Activated CD8-positive, alpha-beta T cell treated with anti-CD3 and anti-CD28 coated beads, Interleukin-2, amount 10 ng/mL, durations not matched to agents 7 days and 5 days (primary cell): ENCODE results near the gene PAM. TPM values are rescaled to one million over a fixed set of nuclear protein-coding genes. Genes with fewer than 3 reads are reported as not detected.

ENCODE experiments used
- ATAC-seq: fragments of 150-1000 bp; cut with Tn5 transposase; one replicate; pipeline ENCODE4 v1.10.0; 2021; ENCODE audit warnings: moderate library complexity
- CTCF ChIA-PET: fragments of 350-600 bp; sonication (Branson Sonifier 250); formaldehyde crosslinking; loops from one replicate; lab custom pipeline; 2021; ENCODE audit warnings: antibody characterized with exemption; lab: Charles Lee
- POLR2A ChIA-PET: fragments of 350-600 bp; sonication (Branson Sonifier 250); formaldehyde crosslinking; loops from one replicate; lab custom pipeline; 2021; ENCODE audit warnings: antibody characterized with exemption; lab: Charles Lee
- DNase-seq: peaks from one replicate; pipeline ENCODE4 v3.0.0-alpha.2; 2020
- H3K27ac Mint-ChIP-seq: one replicate; pipeline ENCODE4 v1.8.0; 2021; ENCODE audit warnings: mild to moderate bottlenecking, mixed read lengths
- H3K27me3 Mint-ChIP-seq: one replicate; pipeline ENCODE4 v1.8.0; 2021; ENCODE audit warnings: low read depth, mixed read lengths
- H3K36me3 Mint-ChIP-seq: one replicate; pipeline ENCODE4 v1.8.0; 2021; ENCODE audit warnings: low read depth, mixed read lengths
- H3K4me1 Mint-ChIP-seq: one replicate; pipeline ENCODE4 v1.8.0; 2021; ENCODE audit warnings: low read depth, mixed read lengths
- H3K4me3 Mint-ChIP-seq: one replicate; pipeline ENCODE4 v1.8.0; 2021; ENCODE audit warnings: mild to moderate bottlenecking, mixed read lengths
- H3K9me3 Mint-ChIP-seq: one replicate; pipeline ENCODE4 v1.8.0; 2022; ENCODE audit warnings: mixed read lengths; ENCODE audit not compliant: insufficient read depth
- total RNA-seq, 2 experiments: library from RNA; stranded (reverse); gene quantifications; one replicate each; pipeline ENCODE4 v1.2.3, GENCODE V29; 2021

Gene PAM
- total RNA-seq, 2 experiments from 2014 or later, result 16.1 to 16.3 TPM

- CTCF ChIA-PET, result interaction anchor here (0.6 to 2.8 kb wide), 11 partner anchors 9 to 477 kb away, joined by 3 to 23 read pairs (median 4); partner anchors contain the start of gene MACIR
- H3K27ac Mint-ChIP-seq, result no peak overlapping the region
- H3K36me3 Mint-ChIP-seq, result peaks cover 2% of the 10 kb centered on the region
- H3K4me1 Mint-ChIP-seq, result peaks cover 20% of the 10 kb centered on the region
- ATAC-seq (no peak), DNase-seq (no peak)
- no peaks in the 10 kb centered on the region for H3K9me3 Mint-ChIP-seq
- H3K4me3 Mint-ChIP-seq, result no peak overlapping the region
- H3K27me3 Mint-ChIP-seq, result no peaks in the 10 kb centered on the region
- POLR2A ChIA-PET, result interaction anchor here (0.6 to 0.9 kb wide), 2 partner anchors 30 to 338 kb away, joined by 3 read pairs; partner anchors contain the start of genes GIN1 and PPIP5K2
These were observed 26.7 kb downstream of the PAM start for GRCh38 chr5:102781786-102782185.

- Mint-ChIP-seq H3K27me3 (no peaks in the 10 kb centered on the region), H3K36me3 (peaks cover 2% of the 10 kb centered on the region), H3K27ac (no peak overlapping the region), H3K4me3 (no peak overlapping the region), H3K4me1 (peaks cover 20% of the 10 kb centered on the region), H3K9me3 (no peaks in the 10 kb centered on the region)
- DNase-seq (no peak), ATAC-seq (no peak)
- CTCF ChIA-PET, result interaction anchor here (0.6 to 2.8 kb wide), 10 partner anchors 9 to 476 kb away, joined by 3 to 23 read pairs (median 4); partner anchors contain the start of gene MACIR
- POLR2A ChIA-PET, result interaction anchor here (0.6 to 0.9 kb wide), 2 partner anchors 30 to 337 kb away, joined by 3 read pairs; partner anchors contain the start of genes GIN1 and PPIP5K2
These were observed 27.2 kb downstream of the PAM start for GRCh38 chr5:102782217-102782872.

- H3K36me3 Mint-ChIP-seq, result no peaks in the 10 kb centered on the region
- H3K27ac Mint-ChIP-seq, result no peak overlapping the region
- ATAC-seq, result no peak
- H3K9me3 Mint-ChIP-seq, result no peaks in the 10 kb centered on the region
- CTCF ChIA-PET, result interaction anchor here (1.1 to 1.5 kb wide), 2 partner anchors 15 to 185 kb away, joined by 3 read pairs; no protein-coding TSS in a partner anchor
- H3K4me3 Mint-ChIP-seq, result no peak overlapping the region
- no peak for DNase-seq
- POLR2A ChIA-PET, result no interaction called here
- no peaks in the 10 kb centered on the region for H3K4me1 Mint-ChIP-seq
- no peaks in the 10 kb centered on the region for H3K27me3 Mint-ChIP-seq
These were observed 32.0 kb downstream of the PAM start for GRCh38 chr5:102787134-102787533.

- H3K27ac Mint-ChIP-seq, result no peak overlapping the region
- ATAC-seq (no peak), DNase-seq (no peak)
- POLR2A ChIA-PET, result no interaction called here
- CTCF ChIA-PET, result no interaction called here
- H3K4me1 Mint-ChIP-seq, result peaks cover 8% of the 10 kb centered on the region
- H3K36me3 Mint-ChIP-seq, result no peaks in the 10 kb centered on the region
- H3K9me3 Mint-ChIP-seq, result no peaks in the 10 kb centered on the region
- H3K4me3 Mint-ChIP-seq, result no peak overlapping the region
- no peaks in the 10 kb centered on the region for H3K27me3 Mint-ChIP-seq
These were observed 33.7 kb downstream of the PAM start for GRCh38 chr5:102788788-102789187.

- ChIA-PET POLR2A (no interaction called here), CTCF (interaction anchor here (1.1 kb wide), 1 partner anchor 9 kb away, joined by 4 read pairs; no protein-coding TSS in a partner anchor)
- H3K4me3 Mint-ChIP-seq, result no peak overlapping the region
- H3K36me3 Mint-ChIP-seq, result no peaks in the 10 kb centered on the region
- no peak for ATAC-seq
- no peaks in the 10 kb centered on the region for H3K9me3 Mint-ChIP-seq
- no peaks in the 10 kb centered on the region for H3K27me3 Mint-ChIP-seq
- no peak overlapping the region for H3K27ac Mint-ChIP-seq
- peaks cover 8% of the 10 kb centered on the region for H3K4me1 Mint-ChIP-seq
- no peak for DNase-seq
These were observed 34.4 kb downstream of the PAM start for GRCh38 chr5:102789469-102789868.

- CTCF ChIA-PET, result interaction anchor here (0.9 to 1.5 kb wide), 4 partner anchors 9 to 109 kb away, joined by 4 to 7 read pairs (median 4); no protein-coding TSS in a partner anchor
- H3K9me3 Mint-ChIP-seq, result no peaks in the 10 kb centered on the region
- H3K27ac Mint-ChIP-seq, result no peak overlapping the region
- H3K27me3 Mint-ChIP-seq, result no peaks in the 10 kb centered on the region
- H3K4me1 Mint-ChIP-seq, result peaks cover 8% of the 10 kb centered on the region
- no peak for ATAC-seq
- no peak overlapping the region for H3K4me3 Mint-ChIP-seq
- POLR2A ChIA-PET, result no interaction called here
- H3K36me3 Mint-ChIP-seq, result no peaks in the 10 kb centered on the region
- DNase-seq, result no peak
These were observed 35.6 kb downstream of the PAM start for GRCh38 chr5:102790748-102791147.

GRCh38 chr5:102792705-102793104 is 37.6 kb downstream of the PAM start:
- no peaks in the 10 kb centered on the region for H3K36me3 Mint-ChIP-seq
- DNase-seq (no peak), ATAC-seq (no peak)
- no peaks in the 10 kb centered on the region for H3K27me3 Mint-ChIP-seq
- ChIA-PET POLR2A (no interaction called here), CTCF (interaction anchor here (1.2 to 1.5 kb wide), 2 partner anchors 12 to 347 kb away, joined by 3 to 6 read pairs; no protein-coding TSS in a partner anchor)
- no peak overlapping the region for H3K4me3 Mint-ChIP-seq
- no peak overlapping the region for H3K27ac Mint-ChIP-seq
- H3K9me3 Mint-ChIP-seq, result no peaks in the 10 kb centered on the region
- H3K4me1 Mint-ChIP-seq, result peaks cover 11% of the 10 kb centered on the region

GRCh38 chr5:102794047-102794446 is 38.9 kb downstream of the PAM start:
- Mint-ChIP-seq H3K4me1 (peaks cover 14% of the 10 kb centered on the region), H3K9me3 (no peaks in the 10 kb centered on the region), H3K27me3 (no peaks in the 10 kb centered on the region), H3K4me3 (no peak overlapping the region), H3K27ac (no peak overlapping the region), H3K36me3 (no peaks in the 10 kb centered on the region)
- no peak for DNase-seq
- CTCF ChIA-PET, result interaction anchor here (1.4 kb wide), 1 partner anchor 14 kb away, joined by 4 read pairs; no protein-coding TSS in a partner anchor
- ATAC-seq, result no peak
- POLR2A ChIA-PET, result no interaction called here

- no peak for DNase-seq
- H3K36me3 Mint-ChIP-seq, result no peaks in the 10 kb centered on the region
- no peaks in the 10 kb centered on the region for H3K27me3 Mint-ChIP-seq
- H3K9me3 Mint-ChIP-seq, result no peaks in the 10 kb centered on the region
- H3K4me1 Mint-ChIP-seq, result peaks cover 14% of the 10 kb centered on the region
- ChIA-PET CTCF (interaction anchor here (1.4 kb wide), 1 partner anchor 15 kb away, joined by 4 read pairs; no protein-coding TSS in a partner anchor), POLR2A (no interaction called here)
- no peak overlapping the region for H3K27ac Mint-ChIP-seq
- no peak overlapping the region for H3K4me3 Mint-ChIP-seq
- no peak for ATAC-seq
These were observed 39.7 kb downstream of the PAM start for GRCh38 chr5:102794677-102795331.

- ATAC-seq (no peak), DNase-seq (no peak)
- Mint-ChIP-seq H3K27ac (no peak overlapping the region), H3K4me1 (peaks cover 15% of the 10 kb centered on the region), H3K27me3 (no peaks in the 10 kb centered on the region), H3K9me3 (no peaks in the 10 kb centered on the region), H3K4me3 (no peak overlapping the region), H3K36me3 (no peaks in the 10 kb centered on the region)
- ChIA-PET CTCF (interaction anchor here (1.4 kb wide), 1 partner anchor 15 kb away, joined by 4 read pairs; no protein-coding TSS in a partner anchor), POLR2A (no interaction called here)
These were observed 40.4 kb downstream of the PAM start for GRCh38 chr5:102795526-102795925.

GRCh38 chr5:102796009-102796408 is 40.9 kb downstream of the PAM start:
- no peaks in the 10 kb centered on the region for H3K27me3 Mint-ChIP-seq
- no peak for ATAC-seq
- ChIA-PET POLR2A (no interaction called here), CTCF (no interaction called here)
- H3K4me3 Mint-ChIP-seq, result no peak overlapping the region
- H3K36me3 Mint-ChIP-seq, result no peaks in the 10 kb centered on the region
- H3K9me3 Mint-ChIP-seq, result no peaks in the 10 kb centered on the region
- H3K27ac Mint-ChIP-seq, result no peak overlapping the region
- peaks cover 17% of the 10 kb centered on the region for H3K4me1 Mint-ChIP-seq
- DNase-seq, result no peak

- H3K27ac Mint-ChIP-seq, result no peak overlapping the region
- H3K9me3 Mint-ChIP-seq, result no peaks in the 10 kb centered on the region
- no peaks in the 10 kb centered on the region for H3K36me3 Mint-ChIP-seq
- ChIA-PET POLR2A (no interaction called here), CTCF (no interaction called here)
- no peak overlapping the region for H3K4me3 Mint-ChIP-seq
- H3K4me1 Mint-ChIP-seq, result peaks cover 22% of the 10 kb centered on the region
- H3K27me3 Mint-ChIP-seq, result no peaks in the 10 kb centered on the region
- DNase-seq (no peak), ATAC-seq (no peak)
These were observed 41.4 kb downstream of the PAM start for GRCh38 chr5:102796498-102796897.
